22Rv1 (cell line): ENCODE measurements around the gene SPACA1.

Source experiments
- ZFX ChIP-seq: fragments of 450-650 bp; IDR thresholded peaks from 2 replicates; pipeline ENCODE4 v1.6.1; 2017; ENCODE audit warnings: antibody characterized with exemption, borderline replicate concordance
- TF ChIP-seq, protein P1 (sequence below): fragments of 450-650 bp; IDR thresholded peaks from 2 replicates; pipeline ENCODE4 v1.5.1; 2017; ENCODE audit warnings: mild to moderate bottlenecking

DNA sequence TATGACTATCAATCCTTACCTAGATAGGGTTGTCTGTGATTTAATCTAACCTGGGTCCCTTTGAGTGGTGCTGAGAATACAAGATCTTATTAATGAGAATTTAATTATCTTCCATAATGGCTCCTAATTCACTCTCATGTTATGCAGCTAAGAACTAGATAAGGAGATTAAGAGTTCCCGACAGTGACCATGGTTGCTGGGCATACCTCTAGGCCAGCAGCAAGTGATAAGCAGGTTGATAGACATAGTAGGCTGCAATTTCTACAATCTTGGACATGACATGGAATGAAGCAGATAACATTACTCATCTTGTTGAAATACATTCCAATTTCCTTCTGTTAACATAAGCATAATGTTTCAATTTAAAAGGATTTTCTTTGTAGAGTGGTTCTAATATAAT lies 27.1 kb downstream of the SPACA1 start:
- TF ChIP-seq, protein P1, sequence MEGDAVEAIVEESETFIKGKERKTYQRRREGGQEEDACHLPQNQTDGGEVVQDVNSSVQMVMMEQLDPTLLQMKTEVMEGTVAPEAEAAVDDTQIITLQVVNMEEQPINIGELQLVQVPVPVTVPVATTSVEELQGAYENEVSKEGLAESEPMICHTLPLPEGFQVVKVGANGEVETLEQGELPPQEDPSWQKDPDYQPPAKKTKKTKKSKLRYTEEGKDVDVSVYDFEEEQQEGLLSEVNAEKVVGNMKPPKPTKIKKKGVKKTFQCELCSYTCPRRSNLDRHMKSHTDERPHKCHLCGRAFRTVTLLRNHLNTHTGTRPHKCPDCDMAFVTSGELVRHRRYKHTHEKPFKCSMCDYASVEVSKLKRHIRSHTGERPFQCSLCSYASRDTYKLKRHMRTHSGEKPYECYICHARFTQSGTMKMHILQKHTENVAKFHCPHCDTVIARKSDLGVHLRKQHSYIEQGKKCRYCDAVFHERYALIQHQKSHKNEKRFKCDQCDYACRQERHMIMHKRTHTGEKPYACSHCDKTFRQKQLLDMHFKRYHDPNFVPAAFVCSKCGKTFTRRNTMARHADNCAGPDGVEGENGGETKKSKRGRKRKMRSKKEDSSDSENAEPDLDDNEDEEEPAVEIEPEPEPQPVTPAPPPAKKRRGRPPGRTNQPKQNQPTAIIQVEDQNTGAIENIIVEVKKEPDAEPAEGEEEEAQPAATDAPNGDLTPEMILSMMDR, result no peak
- no peak for TF ChIP-seq ZFX
